Cardiac fibroblast (primary cell): Measurements from ENCODE around the gene CCM2L.

Experiments used
- DNase-seq, 2 donors: peaks; one replicate each; pipeline versions ENCODE4 v3.0.0 to v3.0.0-alpha.2; 2010; ENCODE audit warnings: low read depth in 2 of 2
- H3K4me3 ChIP-seq, 2 donors: replicated peaks in 1 of 2; 1 replicate in 1 of 2; 2 replicates in 1 of 2; pipeline ENCODE4 v1.5.1; 2011; ENCODE audit warnings: low read depth in 2 of 2, low read length in 2 of 2, mild to moderate bottlenecking in 2 of 2, moderate library complexity in 1 of 2
- TF ChIP-seq, protein P1 (sequence below): IDR thresholded peaks from one replicate; pipeline ENCODE4 v1.5.1; 2011; ENCODE audit warnings: low read depth, mild to moderate bottlenecking, low read length, inconsistent platforms

The CCM2L gene

GRCh38 chr20:32045999-32046398 is 35.8 kb downstream of the CCM2L start:
- TF ChIP-seq, protein P1, sequence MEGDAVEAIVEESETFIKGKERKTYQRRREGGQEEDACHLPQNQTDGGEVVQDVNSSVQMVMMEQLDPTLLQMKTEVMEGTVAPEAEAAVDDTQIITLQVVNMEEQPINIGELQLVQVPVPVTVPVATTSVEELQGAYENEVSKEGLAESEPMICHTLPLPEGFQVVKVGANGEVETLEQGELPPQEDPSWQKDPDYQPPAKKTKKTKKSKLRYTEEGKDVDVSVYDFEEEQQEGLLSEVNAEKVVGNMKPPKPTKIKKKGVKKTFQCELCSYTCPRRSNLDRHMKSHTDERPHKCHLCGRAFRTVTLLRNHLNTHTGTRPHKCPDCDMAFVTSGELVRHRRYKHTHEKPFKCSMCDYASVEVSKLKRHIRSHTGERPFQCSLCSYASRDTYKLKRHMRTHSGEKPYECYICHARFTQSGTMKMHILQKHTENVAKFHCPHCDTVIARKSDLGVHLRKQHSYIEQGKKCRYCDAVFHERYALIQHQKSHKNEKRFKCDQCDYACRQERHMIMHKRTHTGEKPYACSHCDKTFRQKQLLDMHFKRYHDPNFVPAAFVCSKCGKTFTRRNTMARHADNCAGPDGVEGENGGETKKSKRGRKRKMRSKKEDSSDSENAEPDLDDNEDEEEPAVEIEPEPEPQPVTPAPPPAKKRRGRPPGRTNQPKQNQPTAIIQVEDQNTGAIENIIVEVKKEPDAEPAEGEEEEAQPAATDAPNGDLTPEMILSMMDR: no peak
- no peak for DNase-seq

DNA sequence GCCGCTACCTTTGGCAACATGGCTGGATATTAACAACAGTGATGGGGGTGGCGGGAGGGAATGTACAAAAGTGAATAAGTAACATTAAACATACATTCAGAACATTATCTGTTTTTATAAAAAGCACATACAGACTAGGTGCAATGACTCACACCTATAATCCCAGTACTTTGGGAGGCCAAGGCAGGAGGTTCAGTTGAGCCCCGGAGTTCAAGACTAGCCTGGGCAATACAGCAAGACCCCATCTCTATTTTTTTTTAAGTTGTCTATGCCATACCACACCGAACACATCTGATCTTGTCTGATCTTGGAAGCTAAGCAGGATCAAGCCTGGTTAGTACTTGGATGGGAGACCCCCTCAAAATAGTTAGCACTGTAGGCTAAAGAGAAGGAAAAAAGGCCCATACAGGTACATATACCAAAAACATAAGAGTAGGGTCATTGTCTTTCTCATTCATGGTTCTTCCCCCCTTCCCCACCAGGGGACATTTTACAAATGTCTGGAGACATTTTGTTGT is 40.1 kb downstream of the CCM2L start:
- TF ChIP-seq, protein P1: no peak
- no peak overlapping the region for H3K4me3 ChIP-seq
- no peak for DNase-seq

More at GRCh38 chr20:32045999-32046398, 35.8 kb downstream of the CCM2L start:
- H3K4me3 ChIP-seq: no peak overlapping the region

- no peak overlapping the region for H3K4me3 ChIP-seq
- TF ChIP-seq, protein P1: no peak
- DNase-seq: no peak
Measured at GRCh38 chr20:32050851-32051556, 40.8 kb downstream of the CCM2L start.

DNA sequence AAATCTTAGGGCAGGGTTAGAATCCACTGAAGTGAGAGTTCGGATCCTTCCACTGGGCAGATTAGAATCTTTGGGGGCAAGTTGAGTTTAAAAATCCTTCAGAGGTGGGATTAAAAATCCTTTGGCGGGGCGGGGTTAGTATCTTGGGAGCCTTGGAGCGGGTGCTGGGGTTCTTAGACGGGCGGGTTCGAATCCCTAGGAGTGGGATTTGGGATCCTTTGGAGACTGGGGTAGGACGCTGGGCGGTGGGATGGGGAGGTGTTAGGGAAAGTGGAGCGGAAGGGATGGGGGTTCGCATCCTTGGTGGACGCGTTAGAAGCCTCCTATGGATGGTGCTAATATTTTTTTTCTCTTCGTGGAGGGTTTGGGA is 41.5 kb downstream of the CCM2L start:
- DNase-seq: no peak
- no peak overlapping the region for H3K4me3 ChIP-seq
- TF ChIP-seq, protein P1: no peak

DNA sequence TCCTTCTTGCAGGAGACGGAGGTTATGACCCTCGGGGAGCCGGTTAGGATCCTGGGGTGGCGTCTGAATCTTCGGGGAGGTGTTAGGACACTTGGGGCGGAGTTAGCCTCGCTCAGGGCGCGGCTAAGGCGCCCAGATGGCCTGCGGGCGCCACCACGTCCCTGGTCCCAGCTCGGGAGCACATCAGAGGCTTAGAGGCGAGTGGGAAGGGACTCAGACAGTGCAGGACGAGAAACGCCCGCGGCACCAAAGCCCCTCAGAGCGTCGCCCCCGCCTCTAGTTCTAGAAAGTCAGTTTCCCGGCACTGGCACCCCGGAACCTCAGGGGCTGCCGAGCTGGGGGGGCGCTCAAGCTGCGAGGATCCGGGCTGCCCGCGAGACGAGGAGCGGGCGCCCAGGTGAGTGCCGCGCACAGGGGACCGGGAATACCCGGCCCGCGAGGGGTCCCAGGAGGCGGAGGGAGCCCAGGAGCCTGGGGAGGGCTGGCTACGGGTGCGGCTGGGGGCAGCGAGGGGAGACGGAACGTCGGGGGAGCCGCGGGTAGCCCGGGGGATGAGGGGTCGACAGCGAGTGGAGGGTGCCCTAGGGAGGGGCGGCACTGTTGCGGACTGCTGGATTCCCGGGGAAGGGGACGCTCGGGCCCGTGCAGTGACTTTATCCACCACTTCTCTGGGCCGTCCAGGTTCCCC is 42.0 kb downstream of the CCM2L start, which contains the start of gene HCK:
HCK (plus strand) TSS at position 153 of the 688 bp plus-strand sequence.
- TF ChIP-seq, protein P1: no peak
- DNase-seq: no peak
- no peak within 1 kb of the TSS for H3K4me3 ChIP-seq

GRCh38 chr20:32052778-32053362 is 42.6 kb downstream of the CCM2L start:
- H3K4me3 ChIP-seq: no peak overlapping the region
- TF ChIP-seq, protein P1: no peak
- DNase-seq: no peak
